HG03457 (cell line): ENCODE measurements around the gene CLTA.

Experiments used
- ATAC-seq: cut with Tn5 transposase; IDR thresholded peaks from one replicate; pipeline ENCODE4 v1.9.1; 2021; ENCODE audit warnings: moderate number of reproducible peaks; ENCODE audit not compliant: unreplicated experiment

Gene CLTA

GRCh38 chr9:36190388-36191289 lies at the start of gene CLTA:
CLTA (plus strand) TSS chr9:36190921; CDS start chr9:36191057, 136 bp downstream.
- peak; percentile 92 for ATAC-seq

- ATAC-seq: no peak
Measured at GRCh38 chr9:36141288-36141687, 49.4 kb upstream of the CLTA start.

- no peak for ATAC-seq
Measured at GRCh38 chr9:36141761-36142160, 49.0 kb upstream of the CLTA start.

GRCh38 chr9:36142510-36143244 lies 48.0 kb upstream of the CLTA start:
- no peak for ATAC-seq

- no peak for ATAC-seq
Measured at GRCh38 chr9:36143245-36143641, 47.5 kb upstream of the CLTA start.

GRCh38 chr9:36144309-36145232 lies 46.1 kb upstream of the CLTA start:
- ATAC-seq: no peak

- ATAC-seq: no peak
Measured at GRCh38 chr9:36145970-36146369, 44.8 kb upstream of the CLTA start.

GRCh38 chr9:36146651-36147050 lies 44.1 kb upstream of the CLTA start:
- ATAC-seq: no peak

GRCh38 chr9:36147441-36148175 lies 43.1 kb upstream of the CLTA start:
- ATAC-seq: no peak

GRCh38 chr9:36148311-36149051 lies 42.2 kb upstream of the CLTA start:
- ATAC-seq: no peak

- no peak for ATAC-seq
Measured at GRCh38 chr9:36149197-36149596, 41.5 kb upstream of the CLTA start.

- ATAC-seq: no peak
Measured at GRCh38 chr9:36150574-36151315, 40.0 kb upstream of the CLTA start.

- peak; percentile 63 for ATAC-seq
Measured at GRCh38 chr9:36151316-36152210, 39.2 kb upstream of the CLTA start.

- ATAC-seq: no peak
Measured at GRCh38 chr9:36152741-36153438, 37.8 kb upstream of the CLTA start.

GRCh38 chr9:36153746-36154145 lies 37.0 kb upstream of the CLTA start:
- ATAC-seq: no peak

GRCh38 chr9:36154331-36154952 lies 36.3 kb upstream of the CLTA start:
- ATAC-seq: no peak

GRCh38 chr9:36156116-36156515 lies 34.6 kb upstream of the CLTA start:
- ATAC-seq: no peak
